ENCODE data around the gene PTPRN2.

Gene PTPRN2

DNA sequence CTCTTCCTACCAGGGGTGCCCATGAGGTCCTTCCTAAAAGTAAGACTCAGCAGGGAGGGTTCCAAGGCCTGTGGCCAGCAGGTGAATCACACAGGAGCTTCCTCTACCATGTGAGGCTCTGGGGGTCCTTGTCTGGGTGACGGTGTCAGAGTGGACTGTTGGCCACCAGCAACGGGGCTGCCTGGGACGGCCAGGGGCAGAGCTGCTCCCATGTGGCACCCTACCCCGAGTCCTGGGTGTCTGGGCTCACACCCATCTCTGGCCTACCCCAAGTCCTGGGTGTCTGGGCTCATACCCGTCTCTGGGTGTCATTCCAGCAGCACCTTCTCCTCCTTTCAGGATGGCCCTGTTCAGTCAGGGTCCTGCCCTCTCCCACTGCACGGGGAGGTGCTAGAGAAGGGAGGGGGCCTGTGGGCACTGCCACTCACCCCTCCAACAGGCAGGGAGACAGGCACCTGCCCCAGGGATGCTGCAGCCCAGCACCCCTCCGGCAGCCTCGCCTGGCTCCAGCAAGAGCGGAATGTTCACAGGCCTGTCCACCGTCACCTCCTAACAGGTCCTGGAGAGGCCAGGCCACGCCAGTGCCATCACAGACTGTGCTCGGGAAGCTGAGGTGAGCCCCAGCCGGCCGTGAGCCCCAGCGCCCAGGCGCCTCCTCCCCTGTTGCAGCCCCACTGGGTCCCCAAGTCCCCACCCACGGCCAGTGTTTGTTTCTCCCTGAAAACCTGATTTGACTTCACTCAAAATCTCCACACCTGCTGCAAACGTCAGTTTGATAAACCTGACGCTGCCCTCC lies 143.7 kb downstream of the PTPRN2 start:
- peak; percentile 64 for DNase-seq (ENCODE audit: low spot score)
- Histone ChIP-seq H3K4me3 (no peak overlapping the region), H3K27ac (no peak overlapping the region)
- no peak for TF ChIP-seq CTCF (IDR thresholded peaks at IDR 0.05)

GRCh38 chr7:158443014-158443687 lies 144.5 kb downstream of the PTPRN2 start:
- Histone ChIP-seq H3K27ac (no peak overlapping the region), H3K4me3 (no peak overlapping the region)
- peak; percentile 63 for DNase-seq (ENCODE audit: low spot score)
- no peak for TF ChIP-seq CTCF (IDR thresholded peaks at IDR 0.05)

- no peak overlapping the region for H3K4me3 ChIP-seq
- no peak for TF ChIP-seq CTCF (IDR thresholded peaks at IDR 0.05)
- no peak overlapping the region for H3K27ac ChIP-seq
- no peak for DNase-seq (ENCODE audit: low spot score)
Measured at GRCh38 chr7:158442260-158442659, 145.4 kb downstream of the PTPRN2 start.

- no peak overlapping the region for H3K4me3 ChIP-seq
- no peak for TF ChIP-seq CTCF (IDR thresholded peaks at IDR 0.05)
- no peak for DNase-seq (ENCODE audit: low spot score)
- H3K27ac ChIP-seq: no peak overlapping the region
Measured at GRCh38 chr7:158439035-158439434, 148.6 kb downstream of the PTPRN2 start.

GRCh38 chr7:158432369-158433341 lies 155.0 kb downstream of the PTPRN2 start:
- DNase-seq (ENCODE audit: low spot score): no peak
- no peak overlapping the region for H3K27ac ChIP-seq

DNA sequence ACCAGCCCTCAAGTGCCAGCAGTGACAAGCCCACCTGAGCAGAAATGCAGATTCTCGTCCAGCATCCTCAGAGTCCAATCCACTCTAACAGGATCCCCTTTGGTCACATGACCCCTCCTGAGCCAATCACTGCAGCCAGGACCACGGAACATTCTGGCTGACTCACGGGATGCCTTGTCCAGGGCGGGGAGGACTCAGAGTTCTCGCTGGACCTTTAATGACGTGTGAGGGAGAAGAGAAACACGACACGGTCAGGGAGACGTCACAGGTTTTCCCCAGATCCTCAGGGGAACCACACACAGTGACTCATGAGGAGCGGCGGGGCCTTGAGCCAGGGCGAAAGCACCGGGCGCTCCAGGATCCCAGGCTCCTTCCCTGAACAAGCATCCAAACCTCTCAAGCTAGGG lies 155.7 kb downstream of the PTPRN2 start:
- Histone ChIP-seq H3K4me3 (no peak overlapping the region), H3K27ac (no peak overlapping the region)
- TF ChIP-seq CTCF (IDR thresholded peaks at IDR 0.05): no peak
- peak; percentile 82 for DNase-seq (ENCODE audit: low spot score)

More at GRCh38 chr7:158432369-158433341, 155.0 kb downstream of the PTPRN2 start:
- no peak for TF ChIP-seq CTCF (IDR thresholded peaks at IDR 0.05)
- no peak overlapping the region for H3K4me3 ChIP-seq
